CD4-positive, CD25-positive, alpha-beta regulatory T cell (primary cell): ENCODE results near the gene PRPH. TPM values are rescaled to one million over a fixed set of nuclear protein-coding genes. Genes with fewer than 3 reads are reported as not detected.
"Not testable (repeated sequence)": the region's sequence is repeated elsewhere in the genome, so short reads cannot be mapped to it uniquely, and the experiment has no call there.

Experiments
- ATAC-seq, 2 donors: fragments of 150-1000 bp; cut with Tn5 transposase; one replicate each; pipeline ENCODE4 v1.10.0; 2021; ENCODE audit warnings: low read depth in 2 of 2, moderate number of reproducible peaks in 2 of 2, moderate library complexity in 1 of 2
- DNase-seq, 3 donors: peaks; one replicate each; pipeline versions ENCODE4 v3.0.0 to v3.0.0-alpha.2; 2012 to 2022; ENCODE audit warnings: mixed read lengths in 1 of 3
- H3K27ac ChIP-seq: one replicate; pipeline ENCODE4 v1.7.0; 2013; ENCODE audit warnings: mild to moderate bottlenecking, low read length; ENCODE audit not compliant: insufficient read depth, poor library complexity, severe bottlenecking
- H3K27me3 ChIP-seq: one replicate; pipeline ENCODE4 v1.7.0; 2013; ENCODE audit warnings: low read length; ENCODE audit not compliant: control insufficient read depth, insufficient read depth
- H3K36me3 ChIP-seq: one replicate; pipeline ENCODE4 v1.7.0; 2013; ENCODE audit warnings: mild to moderate bottlenecking, low read length, moderate library complexity; ENCODE audit not compliant: control insufficient read depth, insufficient read depth
- H3K4me1 ChIP-seq: 2 replicates; pipeline ENCODE4 v1.7.0; 2013; ENCODE audit warnings: mild to moderate bottlenecking, low read length; ENCODE audit not compliant: insufficient read depth, control insufficient read depth, poor library complexity, severe bottlenecking
- H3K4me3 ChIP-seq: one replicate; pipeline ENCODE4 v1.7.0; 2013; ENCODE audit warnings: low read depth, mild to moderate bottlenecking, low read length, moderate library complexity
- H3K9me3 ChIP-seq, 2 experiments: 1 replicate in 1 of 2; 2 replicates in 1 of 2; pipeline ENCODE4 v1.7.0; 2013; ENCODE audit warnings: low read length in 2 of 2, mild to moderate bottlenecking in 1 of 2, moderate library complexity in 1 of 2; ENCODE audit not compliant: control insufficient read depth in 2 of 2
- H3K27ac Mint-ChIP-seq, 3 donors: one replicate each; pipeline ENCODE4 v1.8.0; 2020 to 2022; ENCODE audit warnings: mild to moderate bottlenecking in 3 of 3, mixed read lengths in 3 of 3, moderate library complexity in 2 of 3
- H3K27me3 Mint-ChIP-seq: one replicate; pipeline ENCODE4 v1.8.0; 2022; ENCODE audit warnings: mild to moderate bottlenecking, mixed read lengths
- H3K36me3 Mint-ChIP-seq: one replicate; pipeline ENCODE4 v1.8.0; 2020; ENCODE audit warnings: mixed read lengths
- H3K4me1 Mint-ChIP-seq, 4 donors: one replicate each; pipeline ENCODE4 v1.8.0; 2020 to 2022; ENCODE audit warnings: mixed read lengths in 4 of 4, mild to moderate bottlenecking in 1 of 4
- H3K4me3 Mint-ChIP-seq, 4 donors: one replicate each; pipeline ENCODE4 v1.8.0; 2020 to 2022; ENCODE audit warnings: mild to moderate bottlenecking in 4 of 4, mixed read lengths in 4 of 4, moderate library complexity in 3 of 4
- H3K9me3 Mint-ChIP-seq, 7 donors: one replicate each; pipeline ENCODE4 v1.8.0; 2020 to 2022; ENCODE audit warnings: mixed read lengths in 7 of 7, mild to moderate bottlenecking in 3 of 7, moderate library complexity in 2 of 7
- polyA plus RNA-seq, 4 donors: library from polyadenylated mRNA; unstranded; fragments of 300-500 nt; fragmentation: Illumina TruSeq; gene quantifications; one replicate each; pipeline ENCODE4 v1.2.3, GENCODE V29; 2021
- total RNA-seq: library from RNA; stranded (reverse); gene quantifications from one replicate; pipeline ENCODE4 v1.2.3, GENCODE V29; 2022

Gene PRPH
- total and polyA plus RNA-seq, 5 donors from 2014 or later: 0.24 TPM; not detected in 4

- H3K9me3 Mint-ChIP-seq: no peaks in the 10 kb centered on the region
- ATAC-seq (no peak), DNase-seq (no peak)
- Histone ChIP-seq H3K9me3 (no peaks in the 10 kb centered on the region), H3K27ac (no peak overlapping the region), H3K36me3 (no peaks in the 10 kb centered on the region), H3K4me1 (peaks cover 7% of the 10 kb centered on the region), H3K4me3 (no peak overlapping the region), H3K27me3 (no peaks in the 10 kb centered on the region)
- no peak overlapping the region for H3K27ac Mint-ChIP-seq
- H3K4me1 Mint-ChIP-seq: peaks cover 0 to 13% (median 8%) of the 10 kb centered on the region in 4 donors
- peak overlapping the region in 1 of 4 donors; percentile 23 for H3K4me3 Mint-ChIP-seq
- H3K36me3 Mint-ChIP-seq: no peaks in the 10 kb centered on the region
- peaks cover under 1% of the 10 kb centered on the region for H3K27me3 Mint-ChIP-seq
Observed at GRCh38 chr12:49260166-49260565, 34.8 kb upstream of the PRPH start.

GRCh38 chr12:49260571-49261363 lies 34.2 kb upstream of the PRPH start:
- H3K9me3 ChIP-seq: no peaks in the 10 kb centered on the region
- no peaks in the 10 kb centered on the region for H3K27me3 ChIP-seq
- no peaks in the 10 kb centered on the region for H3K36me3 Mint-ChIP-seq
- no peak overlapping the region for H3K27ac Mint-ChIP-seq
- no peak overlapping the region for H3K4me3 ChIP-seq
- no peak for DNase-seq
- no peaks in the 10 kb centered on the region for H3K36me3 ChIP-seq
- peaks cover 13% of the 10 kb centered on the region for H3K4me1 ChIP-seq
- ATAC-seq: no peak
- no peaks in the 10 kb centered on the region for H3K9me3 Mint-ChIP-seq
- peaks cover 5% of the 10 kb centered on the region for H3K27me3 Mint-ChIP-seq
- peak overlapping the region in 1 of 4 donors; percentile 32 for H3K4me3 Mint-ChIP-seq
- peaks cover 0 to 18% (median 12%) of the 10 kb centered on the region in 4 donors for H3K4me1 Mint-ChIP-seq
- no peak overlapping the region for H3K27ac ChIP-seq

- Mint-ChIP-seq H3K36me3 (no peaks in the 10 kb centered on the region), H3K9me3 (no peaks in the 10 kb centered on the region), H3K4me3 (peak overlapping the region in 2 of 4 donors; percentile 2 to 63), H3K4me1 (peaks cover 0 to 24% (median 15%) of the 10 kb centered on the region in 4 donors), H3K27me3 (peaks cover 5% of the 10 kb centered on the region), H3K27ac (no peak overlapping the region)
- H3K4me1 ChIP-seq: peaks cover 20% of the 10 kb centered on the region
- H3K27me3 ChIP-seq: no peaks in the 10 kb centered on the region
- DNase-seq (no peak), ATAC-seq (no peak)
- no peaks in the 10 kb centered on the region for H3K36me3 ChIP-seq
- H3K4me3 ChIP-seq: no peak overlapping the region
- no peaks in the 10 kb centered on the region for H3K9me3 ChIP-seq
- H3K27ac ChIP-seq: no peak overlapping the region
Observed at GRCh38 chr12:49261721-49262120, 33.2 kb upstream of the PRPH start.

GRCh38 chr12:49263400-49263763 lies 31.6 kb upstream of the PRPH start:
- ATAC-seq (no peak), DNase-seq (no peak)
- Histone ChIP-seq H3K4me3 (no peak overlapping the region), H3K36me3 (no peaks in the 10 kb centered on the region), H3K4me1 (peaks cover 33% of the 10 kb centered on the region), H3K27me3 (no peaks in the 10 kb centered on the region), H3K9me3 (no peaks in the 10 kb centered on the region), H3K27ac (no peak overlapping the region)
- H3K4me3 Mint-ChIP-seq: peak overlapping the region; percentile 85 to 100 (median 89)
- H3K9me3 Mint-ChIP-seq: no peaks in the 10 kb centered on the region
- H3K36me3 Mint-ChIP-seq: no peaks in the 10 kb centered on the region
- H3K27me3 Mint-ChIP-seq: peaks cover 5% of the 10 kb centered on the region
- H3K27ac Mint-ChIP-seq: peak overlapping the region in 1 of 3 donors; percentile 15
- H3K4me1 Mint-ChIP-seq: peaks cover 5 to 39% (median 21%) of the 10 kb centered on the region in 4 donors

- Histone ChIP-seq H3K36me3 (peaks cover 4% of the 10 kb centered on the region), H3K4me1 (peaks cover 33% of the 10 kb centered on the region), H3K27me3 (no peaks in the 10 kb centered on the region), H3K9me3 (no peaks in the 10 kb centered on the region), H3K4me3 (peak overlapping the region; percentile 75), H3K27ac (peak overlapping the region; percentile 82)
- Mint-ChIP-seq H3K4me1 (peaks cover 7 to 47% (median 24%) of the 10 kb centered on the region in 4 donors), H3K9me3 (no peaks in the 10 kb centered on the region), H3K27ac (peak overlapping the region in 1 of 3 donors; percentile 76), H3K4me3 (peak overlapping the region; percentile 94 to 100 (median 97)), H3K27me3 (peaks cover 5% of the 10 kb centered on the region), H3K36me3 (no peaks in the 10 kb centered on the region)
- DNase-seq: peak in 1 of 3 donors; percentile 34
- peak; percentile 34 to 41 for ATAC-seq
Observed at GRCh38 chr12:49264466-49264872, 30.5 kb upstream of the PRPH start.

- H3K27me3 ChIP-seq: no peaks in the 10 kb centered on the region
- peaks cover 33% of the 10 kb centered on the region for H3K4me1 ChIP-seq
- peak within 1 kb of the TSS; percentile 82 for H3K4me3 ChIP-seq
- H3K36me3 ChIP-seq: peaks cover 11% of the 10 kb centered on the region
- peak within 1 kb of the TSS; percentile 83 to 93 (median 92) for H3K27ac Mint-ChIP-seq
- H3K27ac ChIP-seq: peak within 1 kb of the TSS; percentile 82
- ATAC-seq: peak; percentile 84 to 88
- peaks cover 7 to 43% (median 24%) of the 10 kb centered on the region in 4 donors for H3K4me1 Mint-ChIP-seq
- DNase-seq: peak; percentile 79 to 94 (median 84)
- H3K9me3 Mint-ChIP-seq: no peaks in the 10 kb centered on the region
- peaks cover 5% of the 10 kb centered on the region for H3K27me3 Mint-ChIP-seq
- peaks cover 7% of the 10 kb centered on the region for H3K36me3 Mint-ChIP-seq
- H3K9me3 ChIP-seq: no peaks in the 10 kb centered on the region
- H3K4me3 Mint-ChIP-seq: peak within 1 kb of the TSS; percentile 94 to 100 (median 97)
Observed at GRCh38 chr12:49264873-49265792, 29.8 kb upstream of the PRPH start, which contains the start of gene TUBA1C. Gene TUBA1C (plus strand): TSS chr12:49265082. CDS start chr12:49265182, 100 bp downstream.

GRCh38 chr12:49269191-49269590 lies 25.8 kb upstream of the PRPH start:
- H3K36me3 ChIP-seq: peaks cover 36% of the 10 kb centered on the region
- H3K27me3 Mint-ChIP-seq: not testable (repeated sequence)

More at GRCh38 chr12:49269191-49269590, 25.8 kb upstream of the PRPH start:
- peaks cover 6 to 36% (median 18%) of the 10 kb centered on the region in 4 donors for H3K4me1 Mint-ChIP-seq
- peaks cover 20% of the 10 kb centered on the region for H3K36me3 Mint-ChIP-seq
- DNase-seq, H3K9me3 Mint-ChIP-seq, H3K27me3 ChIP-seq, H3K9me3 ChIP-seq, H3K4me3 ChIP-seq, ATAC-seq, H3K27ac ChIP-seq: not testable (repeated sequence)
- H3K4me3 Mint-ChIP-seq: peak overlapping the region in 1 of 4 donors; percentile 27
- H3K27ac Mint-ChIP-seq: peak overlapping the region in 1 of 3 donors; percentile 62
- H3K4me1 ChIP-seq: peaks cover 31% of the 10 kb centered on the region
